SK-N-MC (cell line): ENCODE data around the gene KIAA1755.

ENCODE experiments used
- DNase-seq: peaks from one replicate; pipeline ENCODE4 v3.0.0-alpha.2; 2011; ENCODE audit warnings: low read depth, low spot score
- H3K27ac ChIP-seq: fragments of 200-600 bp; sonication (generic); 2 replicates; pipeline ENCODE4 v1.5.1; 2016; ENCODE audit warnings: mixed run types
- H3K36me3 ChIP-seq: fragments of 200-600 bp; sonication (generic); 2 replicates; pipeline ENCODE4 v1.6.1; 2017; ENCODE audit warnings: antibody characterized with exemption, low read length, mixed read lengths; ENCODE audit not compliant: insufficient read depth
- H3K4me3 ChIP-seq: fragments of 200-600 bp; sonication (generic); 2 replicates; pipeline ENCODE4 v1.5.1; 2016
- H3K9ac ChIP-seq: fragments of 200-600 bp; sonication (generic); 2 replicates; pipeline ENCODE4 v1.8.0; 2017; ENCODE audit warnings: mixed run types, mixed read lengths; ENCODE audit not compliant: insufficient read length
- H3K9me3 ChIP-seq: fragments of 200-600 bp; sonication (generic); 2 replicates; pipeline ENCODE4 v1.6.1; 2017; ENCODE audit warnings: low read depth, mild to moderate bottlenecking, antibody characterized with exemption, low read length, moderate library complexity, mixed read lengths
- EZH2 ChIP-seq: fragments of 200-600 bp; sonication (generic); IDR thresholded peaks from one replicate; pipeline ENCODE4 v1.6.1; 2017; ENCODE audit warnings: antibody characterized with exemption
- FOXP2 ChIP-seq: optimal IDR thresholded peaks from 2 replicates; pipeline ENCODE3; 2011; ENCODE audit warnings: mild to moderate bottlenecking, moderate library complexity; ENCODE audit not compliant: insufficient read depth; ENCODE audit errors: extremely low read length, control extremely low read depth
- POLR2AphosphoS5 ChIP-seq: IDR thresholded peaks from 2 replicates; pipeline ENCODE4 v1.6.1; 2012; ENCODE audit warnings: mild to moderate bottlenecking, low read depth, low read length, borderline replicate concordance

The KIAA1755 gene

GRCh38 chr20:38228436-38228835 lies 32.1 kb downstream of the KIAA1755 start:
- no peak for TF ChIP-seq POLR2AphosphoS5
- no peak for TF ChIP-seq FOXP2
- TF ChIP-seq EZH2 = no peak
- Histone ChIP-seq H3K36me3 (no peaks in the 10 kb centered on the region), H3K4me3 (no peak overlapping the region), H3K9ac (no peak overlapping the region), H3K27ac (no peak overlapping the region), H3K9me3 (no peaks in the 10 kb centered on the region)
- no peak for DNase-seq

DNA sequence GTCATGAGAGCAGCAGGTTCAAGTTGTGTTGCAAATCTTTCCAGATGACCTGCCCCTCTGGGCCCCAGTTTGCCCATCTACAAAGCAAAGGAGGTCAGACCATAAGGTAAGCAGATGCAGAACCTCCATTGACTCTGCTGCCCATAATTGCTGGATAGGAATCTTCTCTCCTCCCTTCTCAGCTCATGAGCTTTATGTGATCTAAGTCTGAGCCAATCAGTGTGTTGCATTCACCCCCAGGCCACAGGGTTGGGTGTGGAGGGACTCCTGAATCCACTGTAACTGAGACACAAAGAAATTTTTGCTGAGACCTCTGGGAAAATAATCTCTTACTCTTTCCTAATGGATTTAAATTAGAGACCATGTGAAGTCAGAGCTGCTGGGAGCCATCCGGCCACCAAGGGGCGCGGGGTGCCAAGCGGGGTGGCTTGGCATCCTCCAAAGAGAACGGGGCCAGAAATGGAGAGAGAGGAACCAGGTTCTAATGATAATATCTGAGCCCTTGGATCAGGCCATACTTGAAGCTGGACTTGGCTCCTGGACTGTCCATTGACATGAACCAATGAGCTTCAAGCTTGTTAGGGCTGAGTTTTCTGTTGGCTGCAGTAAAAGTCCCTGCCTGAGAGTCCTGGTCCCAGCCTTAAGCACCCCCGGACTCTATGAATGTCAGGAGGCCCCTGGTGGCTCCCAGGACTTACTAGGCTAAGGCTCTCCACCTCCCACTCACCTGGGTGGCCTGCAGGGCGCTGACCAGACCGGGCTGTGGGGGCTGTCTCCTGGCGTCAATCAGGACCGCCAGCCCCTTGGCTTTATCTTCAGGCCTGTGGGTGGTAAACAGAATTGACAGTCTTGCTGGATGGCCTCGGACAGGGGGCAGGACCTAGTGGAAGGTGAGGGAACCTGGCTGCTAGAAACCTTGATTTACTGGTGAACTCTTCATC lies 32.8 kb downstream of the KIAA1755 start:
- TF ChIP-seq POLR2AphosphoS5 (no peak), EZH2 (no peak), FOXP2 (no peak)
- H3K9ac ChIP-seq = no peak overlapping the region
- H3K27ac ChIP-seq = no peak overlapping the region
- H3K9me3 ChIP-seq = no peaks in the 10 kb centered on the region
- no peaks in the 10 kb centered on the region for H3K36me3 ChIP-seq
- H3K4me3 ChIP-seq = no peak overlapping the region
- no peak for DNase-seq

DNA sequence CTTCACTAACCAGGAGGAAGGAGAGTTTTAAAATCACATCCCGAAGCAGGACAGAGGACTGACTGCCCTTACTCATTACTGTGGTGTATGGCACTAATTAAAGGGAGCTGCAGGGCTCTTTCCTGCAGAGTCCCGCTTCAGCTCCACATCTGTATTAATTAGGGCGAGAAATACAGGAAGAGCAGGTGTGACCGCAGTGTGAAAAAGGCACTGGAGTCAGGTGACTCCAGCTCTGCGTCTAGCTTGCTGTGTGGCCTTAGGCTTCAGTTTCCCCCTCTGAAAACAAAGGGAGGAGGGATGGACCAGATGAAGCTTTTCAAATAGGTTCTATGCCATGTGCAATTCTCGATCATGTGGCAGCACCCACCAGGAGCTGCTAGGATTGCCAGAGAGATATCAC lies 34.0 kb downstream of the KIAA1755 start:
- Histone ChIP-seq H3K4me3 (no peak overlapping the region), H3K9ac (no peak overlapping the region), H3K9me3 (no peaks in the 10 kb centered on the region), H3K36me3 (no peaks in the 10 kb centered on the region), H3K27ac (no peak overlapping the region)
- TF ChIP-seq POLR2AphosphoS5 = no peak
- no peak for TF ChIP-seq EZH2
- TF ChIP-seq FOXP2 = no peak
- DNase-seq = no peak

DNA sequence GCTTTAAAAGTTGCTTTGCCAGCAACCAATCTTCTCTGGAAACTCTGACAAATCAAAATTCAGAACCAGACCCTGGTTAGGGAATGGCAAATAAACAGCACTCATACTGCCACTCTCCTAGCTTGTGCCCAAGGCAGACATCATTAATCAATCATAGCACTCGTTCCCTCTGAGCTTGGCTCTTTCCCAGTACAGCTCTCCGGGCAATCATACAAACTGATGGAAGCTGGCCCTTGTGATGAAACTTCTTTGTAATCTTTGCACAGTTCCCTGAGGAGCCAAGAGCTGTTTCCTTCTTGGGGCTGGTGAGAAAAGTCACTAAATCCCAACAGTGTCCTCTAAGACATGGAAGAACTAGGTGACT lies 34.7 kb downstream of the KIAA1755 start:
- Histone ChIP-seq H3K36me3 (no peaks in the 10 kb centered on the region), H3K4me3 (no peak overlapping the region), H3K27ac (no peak overlapping the region), H3K9me3 (no peaks in the 10 kb centered on the region), H3K9ac (no peak overlapping the region)
- no peak for DNase-seq
- TF ChIP-seq EZH2 (no peak), FOXP2 (no peak), POLR2AphosphoS5 (no peak)

- no peaks in the 10 kb centered on the region for H3K9me3 ChIP-seq
- H3K9ac ChIP-seq = no peak overlapping the region
- no peak for DNase-seq
- no peak overlapping the region for H3K27ac ChIP-seq
- no peak for TF ChIP-seq POLR2AphosphoS5
- TF ChIP-seq EZH2 = no peak
- no peak for TF ChIP-seq FOXP2
- H3K36me3 ChIP-seq = no peaks in the 10 kb centered on the region
- no peak overlapping the region for H3K4me3 ChIP-seq
These were observed 35.2 kb downstream of the KIAA1755 start for GRCh38 chr20:38225240-38225899.

DNA sequence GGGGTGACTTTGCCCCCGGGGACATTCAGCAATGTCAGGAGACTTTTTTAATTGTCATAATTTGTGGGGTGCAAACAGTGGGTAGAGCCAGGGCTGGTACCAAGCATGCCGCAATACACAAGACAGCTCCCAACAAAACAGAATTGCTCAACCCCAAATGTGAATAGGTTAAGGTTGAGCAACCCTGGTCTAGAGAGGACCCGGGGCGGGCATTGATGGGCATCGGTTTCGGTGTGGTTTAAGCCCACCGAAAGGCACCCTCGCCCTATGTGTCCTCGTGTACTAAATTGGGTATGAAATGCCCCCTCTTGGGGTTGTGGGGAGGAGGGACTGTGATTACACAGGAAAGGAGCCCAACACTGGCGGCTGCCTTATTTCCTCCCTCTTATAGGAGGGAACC lies 36.0 kb downstream of the KIAA1755 start:
- Histone ChIP-seq H3K27ac (no peak overlapping the region), H3K9me3 (no peaks in the 10 kb centered on the region), H3K4me3 (no peak overlapping the region), H3K36me3 (no peaks in the 10 kb centered on the region), H3K9ac (no peak overlapping the region)
- no peak for DNase-seq
- TF ChIP-seq EZH2 (no peak), FOXP2 (no peak), POLR2AphosphoS5 (no peak)

- DNase-seq = no peak
- no peaks in the 10 kb centered on the region for H3K9me3 ChIP-seq
- no peak overlapping the region for H3K4me3 ChIP-seq
- H3K9ac ChIP-seq = no peak overlapping the region
- no peak overlapping the region for H3K27ac ChIP-seq
- TF ChIP-seq EZH2 (no peak), FOXP2 (no peak), POLR2AphosphoS5 (no peak)
- no peaks in the 10 kb centered on the region for H3K36me3 ChIP-seq
These were observed 36.8 kb downstream of the KIAA1755 start for GRCh38 chr20:38223743-38224100.

- Histone ChIP-seq H3K9ac (no peak overlapping the region), H3K9me3 (no peaks in the 10 kb centered on the region), H3K4me3 (no peak overlapping the region), H3K27ac (no peak overlapping the region), H3K36me3 (no peaks in the 10 kb centered on the region)
- no peak for TF ChIP-seq EZH2
- TF ChIP-seq POLR2AphosphoS5 = no peak
- no peak for TF ChIP-seq FOXP2
- no peak for DNase-seq
These were observed 37.4 kb downstream of the KIAA1755 start for GRCh38 chr20:38222923-38223742.
